HG02571 (cell line): ENCODE results near the gene RPL7A.
"Not testable (repeated sequence)": the region's sequence is repeated elsewhere in the genome, so short reads cannot be mapped to it uniquely, and the experiment has no call there.

Experiments
- ATAC-seq: cut with Tn5 transposase; IDR thresholded peaks from one replicate; pipeline ENCODE4 v1.9.1; 2021; ENCODE audit warnings: mild to moderate bottlenecking, moderate library complexity; ENCODE audit not compliant: unreplicated experiment

RPL7A gene

GRCh38 chr9:133384736-133385321 lies 36.8 kb downstream of the RPL7A start:
- no peak for ATAC-seq

GRCh38 chr9:133385452-133385851 lies 37.4 kb downstream of the RPL7A start:
- ATAC-seq = no peak

GRCh38 chr9:133386338-133386737 lies 38.3 kb downstream of the RPL7A start:
- ATAC-seq = no peak

- no peak for ATAC-seq
Measured at GRCh38 chr9:133387680-133388079, 39.7 kb downstream of the RPL7A start.

- ATAC-seq = no peak
Measured at GRCh38 chr9:133389025-133389557, 41.1 kb downstream of the RPL7A start.

- no peak for ATAC-seq
Measured at GRCh38 chr9:133389562-133389961, 41.5 kb downstream of the RPL7A start.

GRCh38 chr9:133390713-133391112 lies 42.7 kb downstream of the RPL7A start:
- no peak for ATAC-seq

- ATAC-seq = not testable (repeated sequence)
Measured at GRCh38 chr9:133391449-133391848, 43.4 kb downstream of the RPL7A start.

GRCh38 chr9:133392308-133392707 lies 44.3 kb downstream of the RPL7A start:
- ATAC-seq = not testable (repeated sequence)

GRCh38 chr9:133393399-133393798 lies 45.4 kb downstream of the RPL7A start:
- no peak for ATAC-seq

GRCh38 chr9:133394687-133395271 lies 46.8 kb downstream of the RPL7A start:
- ATAC-seq = no peak

- ATAC-seq = no peak
Measured at GRCh38 chr9:133396952-133397351, 48.9 kb downstream of the RPL7A start.

GRCh38 chr9:133397370-133397769 lies 49.4 kb downstream of the RPL7A start:
- no peak for ATAC-seq

GRCh38 chr9:133397895-133398294 lies 49.9 kb downstream of the RPL7A start:
- no peak for ATAC-seq

GRCh38 chr9:133400292-133400691 lies 52.3 kb downstream of the RPL7A start:
- ATAC-seq = no peak
